ENCODE data around the gene FRAS1. TPM values are rescaled to one million over a fixed set of nuclear protein-coding genes. Genes with fewer than 3 reads are reported as not detected.

Gene FRAS1
- total and polyA plus RNA-seq, 2 donors (not counting 1 experiment from before 2014, with no cell fraction given): 0.03 to 0.12 TPM

GRCh38 chr4:78119698-78120097 lies 62.6 kb downstream of the FRAS1 start:
- Histone ChIP-seq H3K36me3 (replicated peaks in 1 of 2; ENCODE audit: control extremely low read depth in 1 of 2, control insufficient read depth in 1 of 2, extremely low read depth in 1 of 2, insufficient read depth in 2 of 2, low read length in 1 of 2) (no peaks in the 10 kb centered on the region), H3K4me2 (replicated peaks; ENCODE audit: low read depth, low read length, poor library complexity, severe bottlenecking) (no peak overlapping the region), H3K4me3 (ENCODE audit: control extremely low read depth in 1 of 5, extremely low read depth in 1 of 5, insufficient read depth in 1 of 5, low read depth in 2 of 5, low read length in 4 of 5) (no peak overlapping the region), H3K79me2 (ENCODE audit: control insufficient read depth, insufficient read depth, low read length) (no peaks in the 10 kb centered on the region), H3K9me3 (ENCODE audit: control extremely low read depth in 1 of 3, control insufficient read depth in 2 of 3, insufficient read depth in 1 of 3, low read length in 2 of 3) (peaks cover 0 to 1% (median 0%) of the 10 kb centered on the region in 3 donors), H2AFZ (ENCODE audit: insufficient read depth, low read depth, low read length, poor library complexity, severe bottlenecking) (no peak overlapping the region), H3K4me1 (ENCODE audit: control insufficient read depth in 2 of 2, insufficient read depth in 2 of 2, low read length in 2 of 2) (no peaks in the 10 kb centered on the region), H4K20me1 (ENCODE audit: control insufficient read depth, insufficient read depth, low read length, poor library complexity, severe bottlenecking) (no peaks in the 10 kb centered on the region), H3K27ac (ENCODE audit: low read length in 2 of 2) (no peak overlapping the region), H3K9ac (ENCODE audit: low read length) (no peak overlapping the region), H3K27me3 (replicated peaks in 1 of 4; ENCODE audit: control extremely low read depth in 1 of 4, control insufficient read depth in 3 of 4, insufficient read depth in 4 of 4, low read length in 3 of 4) (no peaks in the 10 kb centered on the region)
- DNase-seq (no peak), ATAC-seq (ENCODE audit: low read depth) (no peak)
- H3K9me3 Mint-ChIP-seq (ENCODE audit: insufficient read depth): no peaks in the 10 kb centered on the region
- no CpG with 5 or more reads among the region's 2 CpGs for WGBS (ENCODE audit: insufficient coverage)
- ChIA-PET POLR2A (no interaction called here), CTCF (no interaction called here)
- no peak overlapping the region for H3K27ac Mint-ChIP-seq
- H3K4me1 Mint-ChIP-seq: no peaks in the 10 kb centered on the region
- H3K27me3 Mint-ChIP-seq: peaks cover 11% of the 10 kb centered on the region
- intact Hi-C loops (cut with micrococcal nuclease): no loop called here
- no peak overlapping the region for H3K4me3 Mint-ChIP-seq
- TF ChIP-seq CTCF (IDR thresholded peaks at IDR 0.05): no peak
- TF ChIP-seq EZH2 (IDR thresholded peaks at IDR 0.05; ENCODE audit: borderline replicate concordance, insufficient read depth, low read depth, low read length, poor library complexity, severe bottlenecking): no peak

GRCh38 chr4:78120144-78120880 lies 63.2 kb downstream of the FRAS1 start:
- H3K9me3 Mint-ChIP-seq (ENCODE audit: insufficient read depth): no peaks in the 10 kb centered on the region
- Histone ChIP-seq H3K36me3 (replicated peaks in 1 of 2; ENCODE audit: control extremely low read depth in 1 of 2, control insufficient read depth in 1 of 2, extremely low read depth in 1 of 2, insufficient read depth in 2 of 2, low read length in 1 of 2) (no peaks in the 10 kb centered on the region), H3K4me3 (ENCODE audit: control extremely low read depth in 1 of 5, extremely low read depth in 1 of 5, insufficient read depth in 1 of 5, low read depth in 2 of 5, low read length in 4 of 5) (no peak overlapping the region), H2AFZ (ENCODE audit: insufficient read depth, low read depth, low read length, poor library complexity, severe bottlenecking) (no peak overlapping the region), H3K4me2 (replicated peaks; ENCODE audit: low read depth, low read length, poor library complexity, severe bottlenecking) (no peak overlapping the region), H4K20me1 (ENCODE audit: control insufficient read depth, insufficient read depth, low read length, poor library complexity, severe bottlenecking) (no peaks in the 10 kb centered on the region), H3K27me3 (replicated peaks in 1 of 4; ENCODE audit: control extremely low read depth in 1 of 4, control insufficient read depth in 3 of 4, insufficient read depth in 4 of 4, low read length in 3 of 4) (no peaks in the 10 kb centered on the region), H3K9me3 (ENCODE audit: control extremely low read depth in 1 of 3, control insufficient read depth in 2 of 3, insufficient read depth in 1 of 3, low read length in 2 of 3) (peaks cover 0 to 1% (median 0%) of the 10 kb centered on the region in 3 donors), H3K9ac (ENCODE audit: low read length) (no peak overlapping the region), H3K27ac (ENCODE audit: low read length in 2 of 2) (no peak overlapping the region), H3K4me1 (ENCODE audit: control insufficient read depth in 2 of 2, insufficient read depth in 2 of 2, low read length in 2 of 2) (no peaks in the 10 kb centered on the region), H3K79me2 (ENCODE audit: control insufficient read depth, insufficient read depth, low read length) (no peaks in the 10 kb centered on the region)
- no peak for ATAC-seq (ENCODE audit: low read depth)
- DNase-seq: no peak
- CTCF ChIA-PET: no interaction called here
- no peaks in the 10 kb centered on the region for H3K4me1 Mint-ChIP-seq
- intact Hi-C loops (cut with micrococcal nuclease): no loop called here
- no peak overlapping the region for H3K4me3 Mint-ChIP-seq
- POLR2A ChIA-PET: no interaction called here
- WGBS (ENCODE audit: insufficient coverage): 93% methylated on average over 3 of the region's 4 CpGs
- no peak for TF ChIP-seq EZH2 (IDR thresholded peaks at IDR 0.05; ENCODE audit: borderline replicate concordance, insufficient read depth, low read depth, low read length, poor library complexity, severe bottlenecking)
- TF ChIP-seq CTCF (IDR thresholded peaks at IDR 0.05): no peak
- H3K27me3 Mint-ChIP-seq: peaks cover 16% of the 10 kb centered on the region
- no peak overlapping the region for H3K27ac Mint-ChIP-seq
